Measurements from ENCODE around the gene LYPD5.

DNA sequence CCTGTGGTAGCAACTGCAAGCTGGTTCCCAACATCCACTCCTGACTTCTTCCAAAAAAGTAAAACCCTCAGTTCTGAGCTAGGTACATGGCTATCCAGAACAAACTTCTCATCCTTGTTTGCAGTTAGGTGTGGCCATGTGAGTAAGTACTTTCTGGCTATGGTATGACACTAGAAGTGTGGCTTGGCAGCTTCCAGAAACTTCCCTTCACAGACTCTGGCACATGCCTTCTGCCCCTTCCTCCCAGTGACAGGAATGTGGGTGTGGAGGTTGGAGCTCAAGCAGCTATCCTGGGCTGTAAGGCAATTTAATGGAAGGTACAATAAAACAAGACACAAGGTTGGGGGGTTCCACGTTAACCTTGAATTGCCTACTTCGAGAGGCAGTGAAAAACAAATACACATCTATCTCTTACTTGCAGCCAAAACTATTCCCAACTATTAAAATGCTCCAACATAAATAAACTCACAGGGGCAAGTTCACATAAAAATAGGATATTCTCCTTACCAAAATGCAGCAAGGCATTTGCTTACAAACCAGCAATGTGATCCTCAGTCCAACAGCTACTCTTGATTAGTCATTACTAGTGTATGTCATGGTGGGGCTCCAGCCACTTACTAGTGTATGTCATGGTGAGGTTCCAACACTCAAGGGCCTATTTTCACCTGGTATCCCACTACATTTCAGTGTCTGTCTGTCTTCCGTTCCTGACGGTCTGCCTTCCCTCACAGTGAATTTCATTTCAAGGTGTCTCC, 50.6 kb downstream of the LYPD5 start:
- TF ChIP-seq CTCF (IDR thresholded peaks at IDR 0.05), result no peak
- no peak for TF ChIP-seq EP300 (IDR thresholded peaks at IDR 0.05)

Data from suprapubic skin (tissue), 3 donors.